C4-2B (cell line): ENCODE data around the gene DIO1.

Source experiments
- CTCF ChIP-seq: fragments of 450-650 bp; conservative IDR thresholded peaks from 2 replicates; pipeline ENCODE4 v1.5.1; 2017; ENCODE audit warnings: mild to moderate bottlenecking
- ZFX ChIP-seq: fragments of 450-650 bp; IDR thresholded peaks from 2 replicates; pipeline ENCODE4 v1.6.1; 2017

GRCh38 chr1:53943490-53944043, 49.6 kb downstream of the DIO1 start:
- TF ChIP-seq CTCF, result no peak
- no peak for TF ChIP-seq ZFX
